Panc1 (cell line): ENCODE measurements around the gene RAB8A. TPM values are rescaled to one million over a fixed set of nuclear protein-coding genes. Genes with fewer than 3 reads are reported as not detected.

Source experiments
- ATAC-seq: fragments of 200-7000 bp; cut with Tn5 transposase; 2 replicates; pipeline ENCODE4 v1.9.1; 2020; ENCODE audit warnings: mild to moderate bottlenecking, moderate library complexity
- BruUV-seq: library from RNA; stranded (reverse); fragments of 400-500 nt; replicated peaks from 2 replicates; lab custom pipeline; 2021; lab: Mats Ljungman, UMichigan
- CTCF ChIA-PET: fragments of 300-600 bp; sonication (Branson Sonifier 250); formaldehyde crosslinking; loops from one replicate; lab custom pipeline; 2022; ENCODE audit warnings: antibody characterized with exemption; lab: Charles Lee
- POLR2A ChIA-PET: fragments of 300-600 bp; sonication (Branson Sonifier 250); formaldehyde crosslinking; loops from one replicate; lab custom pipeline; 2022; ENCODE audit warnings: antibody characterized with exemption; lab: Charles Lee
- DNase-seq: peaks from one replicate; pipeline ENCODE4 v3.0.0-alpha.2; 2010; ENCODE audit warnings: low read depth, low spot score
- H3K27ac ChIP-seq: 2 replicates; pipeline ENCODE4 v1.5.1; 2011; ENCODE audit warnings: mild to moderate bottlenecking, low read length, inconsistent platforms
- H3K27me3 ChIP-seq: fragments of 200-500 bp; sonication (Bioruptor generic); 2 replicates; pipeline ENCODE4 v1.6.0; 2014; ENCODE audit warnings: low read length, inconsistent platforms; ENCODE audit not compliant: control insufficient read depth, insufficient read depth
- H3K36me3 ChIP-seq: fragments of 200-500 bp; sonication (Bioruptor generic); 2 replicates; pipeline ENCODE4 v1.5.1; 2014; ENCODE audit warnings: inconsistent platforms, mild to moderate bottlenecking, low read length, moderate library complexity; ENCODE audit not compliant: control insufficient read depth, insufficient read depth
- H3K4me1 ChIP-seq: 2 replicates; pipeline ENCODE4 v1.5.1; 2011; ENCODE audit warnings: inconsistent platforms, mild to moderate bottlenecking, low read length, moderate library complexity; ENCODE audit not compliant: control insufficient read depth, insufficient read depth
- H3K4me3 ChIP-seq, 2 experiments: 2 replicates each; pipeline ENCODE4 v1.5.1; 2011 to 2012; ENCODE audit warnings: low read depth in 2 of 2, low read length in 2 of 2, mild to moderate bottlenecking in 2 of 2, inconsistent platforms in 1 of 2, moderate library complexity in 1 of 2
- H3K9me3 ChIP-seq: fragments of 200-500 bp; sonication (Bioruptor generic); 2 replicates; pipeline ENCODE4 v1.5.1; 2014; ENCODE audit warnings: low read depth, mild to moderate bottlenecking, inconsistent platforms, low read length, moderate library complexity; ENCODE audit not compliant: control insufficient read depth, insufficient read depth
- POLR2AphosphoS5 ChIP-seq: IDR thresholded peaks from 2 replicates; pipeline ENCODE4 v1.6.1; 2012; ENCODE audit warnings: mild to moderate bottlenecking, low read depth, low read length, moderate library complexity
- SIN3A ChIP-seq: IDR thresholded peaks from 2 replicates; pipeline ENCODE4 v1.6.1; 2012; ENCODE audit warnings: low read depth, mild to moderate bottlenecking, low read length, moderate library complexity, borderline replicate concordance; ENCODE audit not compliant: insufficient read depth
- TCF7L2 ChIP-seq: IDR thresholded peaks from 2 replicates; pipeline ENCODE4 v1.6.1; 2011; ENCODE audit warnings: mild to moderate bottlenecking, low read depth, low read length, inconsistent platforms
- in situ Hi-C: cut with HindIII; loops from 2 replicates; pipeline ENCODE4 v1.10.0; 2016; ENCODE audit warnings: low sequenced_read_pairs, low pct_unique_long_range_greater_than_20kb
- intact Hi-C: fragments of 100-400 bp; cut with micrococcal nuclease; formaldehyde crosslinking; loops from one replicate; pipeline ENCODE4 v1.10.0; 2022; ENCODE audit not compliant: unreplicated experiment
- total RNA-seq: library from RNA; stranded (reverse); gene quantifications from one replicate; pipeline ENCODE4 v1.2.1, GENCODE V29; 2021; ENCODE audit not compliant: unreplicated experiment
- TF ChIP-seq, protein P1 (sequence below): fragments of 450-650 bp; IDR thresholded peaks from 2 replicates; pipeline ENCODE4 v1.5.1; 2017; ENCODE audit warnings: mild to moderate bottlenecking
- TF ChIP-seq, protein P2 (sequence below), 2 experiments: IDR thresholded peaks; 2 replicates each; pipeline ENCODE4 v1.6.1; 2011 to 2012; ENCODE audit warnings: low read depth in 2 of 2, control low read depth in 1 of 2, low read length in 1 of 2, mild to moderate bottlenecking in 1 of 2, moderate library complexity in 1 of 2; ENCODE audit not compliant: insufficient read depth in 1 of 2

The RAB8A gene
- total RNA-seq, 1 experiment from 2014 or later = 75.8 TPM

DNA sequence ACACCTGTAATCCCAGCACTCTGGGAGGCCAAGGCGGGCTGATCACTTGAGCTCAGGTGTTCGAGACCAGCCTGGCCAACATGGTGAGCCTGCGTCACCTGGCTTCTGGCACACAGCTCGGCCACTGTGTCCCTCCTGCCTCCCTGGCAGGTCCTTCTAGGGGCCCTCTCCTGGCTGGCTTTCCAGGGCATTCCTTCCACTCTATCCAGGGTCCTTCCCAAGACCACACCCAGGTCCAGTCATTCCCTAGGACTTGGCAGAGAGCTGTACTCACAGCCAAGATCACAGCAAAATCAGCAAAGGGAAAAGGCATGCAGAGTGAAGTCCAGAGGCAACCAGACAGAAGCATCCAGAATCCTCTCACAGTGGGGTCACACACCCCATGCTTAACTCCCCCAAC, 22.1 kb downstream of the RAB8A start:
- H3K27me3 ChIP-seq = no peaks in the 10 kb centered on the region
- in situ Hi-C loops = no loop called here
- BruUV-seq = no TSS peak
- no peaks in the 10 kb centered on the region for H3K4me1 ChIP-seq
- TF ChIP-seq, protein P1, sequence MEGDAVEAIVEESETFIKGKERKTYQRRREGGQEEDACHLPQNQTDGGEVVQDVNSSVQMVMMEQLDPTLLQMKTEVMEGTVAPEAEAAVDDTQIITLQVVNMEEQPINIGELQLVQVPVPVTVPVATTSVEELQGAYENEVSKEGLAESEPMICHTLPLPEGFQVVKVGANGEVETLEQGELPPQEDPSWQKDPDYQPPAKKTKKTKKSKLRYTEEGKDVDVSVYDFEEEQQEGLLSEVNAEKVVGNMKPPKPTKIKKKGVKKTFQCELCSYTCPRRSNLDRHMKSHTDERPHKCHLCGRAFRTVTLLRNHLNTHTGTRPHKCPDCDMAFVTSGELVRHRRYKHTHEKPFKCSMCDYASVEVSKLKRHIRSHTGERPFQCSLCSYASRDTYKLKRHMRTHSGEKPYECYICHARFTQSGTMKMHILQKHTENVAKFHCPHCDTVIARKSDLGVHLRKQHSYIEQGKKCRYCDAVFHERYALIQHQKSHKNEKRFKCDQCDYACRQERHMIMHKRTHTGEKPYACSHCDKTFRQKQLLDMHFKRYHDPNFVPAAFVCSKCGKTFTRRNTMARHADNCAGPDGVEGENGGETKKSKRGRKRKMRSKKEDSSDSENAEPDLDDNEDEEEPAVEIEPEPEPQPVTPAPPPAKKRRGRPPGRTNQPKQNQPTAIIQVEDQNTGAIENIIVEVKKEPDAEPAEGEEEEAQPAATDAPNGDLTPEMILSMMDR = no peak
- TF ChIP-seq SIN3A (no peak), POLR2AphosphoS5 (no peak), TCF7L2 (no peak)
- TF ChIP-seq, protein P2, sequence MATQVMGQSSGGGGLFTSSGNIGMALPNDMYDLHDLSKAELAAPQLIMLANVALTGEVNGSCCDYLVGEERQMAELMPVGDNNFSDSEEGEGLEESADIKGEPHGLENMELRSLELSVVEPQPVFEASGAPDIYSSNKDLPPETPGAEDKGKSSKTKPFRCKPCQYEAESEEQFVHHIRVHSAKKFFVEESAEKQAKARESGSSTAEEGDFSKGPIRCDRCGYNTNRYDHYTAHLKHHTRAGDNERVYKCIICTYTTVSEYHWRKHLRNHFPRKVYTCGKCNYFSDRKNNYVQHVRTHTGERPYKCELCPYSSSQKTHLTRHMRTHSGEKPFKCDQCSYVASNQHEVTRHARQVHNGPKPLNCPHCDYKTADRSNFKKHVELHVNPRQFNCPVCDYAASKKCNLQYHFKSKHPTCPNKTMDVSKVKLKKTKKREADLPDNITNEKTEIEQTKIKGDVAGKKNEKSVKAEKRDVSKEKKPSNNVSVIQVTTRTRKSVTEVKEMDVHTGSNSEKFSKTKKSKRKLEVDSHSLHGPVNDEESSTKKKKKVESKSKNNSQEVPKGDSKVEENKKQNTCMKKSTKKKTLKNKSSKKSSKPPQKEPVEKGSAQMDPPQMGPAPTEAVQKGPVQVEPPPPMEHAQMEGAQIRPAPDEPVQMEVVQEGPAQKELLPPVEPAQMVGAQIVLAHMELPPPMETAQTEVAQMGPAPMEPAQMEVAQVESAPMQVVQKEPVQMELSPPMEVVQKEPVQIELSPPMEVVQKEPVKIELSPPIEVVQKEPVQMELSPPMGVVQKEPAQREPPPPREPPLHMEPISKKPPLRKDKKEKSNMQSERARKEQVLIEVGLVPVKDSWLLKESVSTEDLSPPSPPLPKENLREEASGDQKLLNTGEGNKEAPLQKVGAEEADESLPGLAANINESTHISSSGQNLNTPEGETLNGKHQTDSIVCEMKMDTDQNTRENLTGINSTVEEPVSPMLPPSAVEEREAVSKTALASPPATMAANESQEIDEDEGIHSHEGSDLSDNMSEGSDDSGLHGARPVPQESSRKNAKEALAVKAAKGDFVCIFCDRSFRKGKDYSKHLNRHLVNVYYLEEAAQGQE (IDR thresholded peaks at IDR 0.05; ENCODE audit: insufficient read depth in 1 of 2, low read depth in 2 of 2, low read length in 1 of 2) = no peak
- no peak overlapping the region for H3K27ac ChIP-seq
- ATAC-seq (no peak), DNase-seq (no peak)
- no peak overlapping the region for H3K4me3 ChIP-seq
- ChIA-PET POLR2A (no interaction called here), CTCF (no interaction called here)
- 0 out of 2 replicates have a peak, but pooled peaks cover 2% of the 10 kb centered on the region for H3K36me3 ChIP-seq
- H3K9me3 ChIP-seq = no peaks in the 10 kb centered on the region
- intact Hi-C loops = no loop called here

DNA sequence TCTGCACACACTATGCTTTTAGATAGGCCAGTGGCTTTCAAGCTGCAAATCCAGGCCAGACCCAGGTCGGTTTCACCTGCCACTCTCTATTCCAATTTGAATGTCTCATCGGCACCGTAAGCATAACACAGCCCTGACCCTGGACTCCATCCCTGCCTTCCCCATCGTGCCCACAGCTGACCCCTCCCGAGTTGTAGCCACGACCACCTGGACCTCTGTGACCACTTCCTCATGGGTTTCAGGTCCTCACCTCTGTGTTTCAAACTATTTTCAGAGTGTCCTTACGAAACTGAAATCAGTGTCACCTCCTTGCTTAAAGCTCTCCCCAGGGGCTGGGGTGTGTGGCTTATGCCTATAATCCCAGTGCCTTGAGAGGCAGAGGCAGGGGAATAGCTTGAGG, 22.8 kb downstream of the RAB8A start:
- in situ Hi-C loops (no loop called here), intact Hi-C loops (no loop called here)
- no peak for TF ChIP-seq POLR2AphosphoS5
- no peak for TF ChIP-seq TCF7L2
- TF ChIP-seq, protein P1 = no peak
- no peak for TF ChIP-seq SIN3A
- TF ChIP-seq, protein P2 (IDR thresholded peaks at IDR 0.05; ENCODE audit: insufficient read depth in 1 of 2, low read depth in 2 of 2, low read length in 1 of 2) = no peak
- no peak for ATAC-seq
- POLR2A ChIA-PET = no interaction called here
- Histone ChIP-seq H3K27me3 (no peaks in the 10 kb centered on the region), H3K9me3 (no peaks in the 10 kb centered on the region), H3K4me1 (no peaks in the 10 kb centered on the region), H3K36me3 (0 out of 2 replicates have a peak, but pooled peaks cover 2% of the 10 kb centered on the region), H3K4me3 (no peak overlapping the region), H3K27ac (no peak overlapping the region)
- no peak for DNase-seq
- no TSS peak for BruUV-seq
- CTCF ChIA-PET = no interaction called here
